GM12891 (cell line): Measurements from ENCODE around the gene RNFT2.

Experiments
- POLR2A ChIP-seq: IDR thresholded peaks from 2 replicates; pipeline ENCODE4 v1.6.1; 2011; ENCODE audit warnings: low read depth, low read length, control low read depth
- POLR2AphosphoS5 ChIP-seq: IDR thresholded peaks from 2 replicates; pipeline ENCODE4 v1.6.1; 2011; ENCODE audit warnings: low read depth, low read length, control low read depth
- TAF1 ChIP-seq: IDR thresholded peaks from 2 replicates; pipeline ENCODE4 v1.6.1; 2011; ENCODE audit warnings: low read depth, low read length, control low read depth

DNA sequence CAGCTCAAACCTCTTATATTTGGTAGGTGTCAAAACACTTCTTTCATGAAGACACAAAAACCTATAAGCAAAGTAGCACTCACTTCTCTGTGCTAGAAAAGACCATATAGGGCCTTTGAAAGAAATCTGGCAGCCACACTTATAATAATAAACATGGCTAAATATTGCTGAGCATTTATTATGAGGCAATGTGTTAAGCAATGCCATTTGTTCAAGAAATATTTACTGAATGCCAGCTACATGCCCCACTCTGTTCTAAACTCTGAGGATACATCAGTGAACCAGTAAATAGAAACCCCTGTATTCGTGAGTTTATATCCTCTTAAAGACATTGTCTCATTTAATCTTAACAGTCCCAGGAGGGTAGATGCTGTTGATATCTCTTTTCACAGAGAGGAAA lies 52.0 kb downstream of the RNFT2 start:
- TF ChIP-seq POLR2AphosphoS5 (no peak), POLR2A (no peak), TAF1 (no peak)
